Neural crest cell (in vitro differentiated cells): ENCODE measurements around the gene ZBED1. TPM values are rescaled to one million over a fixed set of nuclear protein-coding genes. Genes with fewer than 3 reads are reported as not detected.

Experiments used
- DNase-seq: peaks from one replicate; pipeline ENCODE4 v3.0.0; 2021; ENCODE audit warnings: low read depth, mixed read lengths, low spot score
- H3K27ac Mint-ChIP-seq: one replicate; pipeline ENCODE4 v1.8.0; 2021; ENCODE audit warnings: mild to moderate bottlenecking, mixed read lengths; ENCODE audit not compliant: unreplicated experiment
- H3K27me3 Mint-ChIP-seq: 2 replicates; pipeline ENCODE4 v1.8.0; 2021; ENCODE audit warnings: low read depth, mild to moderate bottlenecking, mixed read lengths
- H3K36me3 Mint-ChIP-seq: 2 replicates; pipeline ENCODE4 v1.8.0; 2021; ENCODE audit warnings: low read depth, mild to moderate bottlenecking, mixed read lengths
- H3K4me1 Mint-ChIP-seq: 2 replicates; pipeline ENCODE4 v1.8.0; 2021; ENCODE audit warnings: mixed read lengths
- H3K4me3 Mint-ChIP-seq: one replicate; pipeline ENCODE4 v1.8.0; 2021; ENCODE audit warnings: mild to moderate bottlenecking, mixed read lengths
- H3K9me3 Mint-ChIP-seq: 2 replicates; pipeline ENCODE4 v1.8.0; 2021; ENCODE audit warnings: mixed read lengths
- CTCF ChIP-seq: fragments of 200-600 bp; sonication (generic); conservative IDR thresholded peaks from 2 replicates; pipeline ENCODE4 v1.5.0; 2021; ENCODE audit warnings: antibody characterized with exemption, mild to moderate bottlenecking
- total RNA-seq: library from RNA; stranded (reverse); gene quantifications from 2 replicates; pipeline ENCODE4 v1.2.1, GENCODE V29; 2021

ZBED1 gene
- total RNA-seq, 1 donor from 2014 or later, result 42.0 TPM

GRCh38 chrX:2492531-2493218 lies 8.1 kb downstream of the ZBED1 start:
- DNase-seq, result no peak
- no peak for TF ChIP-seq CTCF
- Mint-ChIP-seq H3K27me3 (no peaks in the 10 kb centered on the region), H3K27ac (peak overlapping the region; percentile 1), H3K4me1 (peaks cover 14% of the 10 kb centered on the region), H3K4me3 (no peak overlapping the region), H3K36me3 (peaks cover 10% of the 10 kb centered on the region), H3K9me3 (no peaks in the 10 kb centered on the region)

- TF ChIP-seq CTCF, result no peak
- peaks cover 13% of the 10 kb centered on the region for H3K36me3 Mint-ChIP-seq
- H3K27me3 Mint-ChIP-seq, result no peaks in the 10 kb centered on the region
- no peak overlapping the region for H3K27ac Mint-ChIP-seq
- no peaks in the 10 kb centered on the region for H3K9me3 Mint-ChIP-seq
- H3K4me3 Mint-ChIP-seq, result no peak overlapping the region
- no peak for DNase-seq
- peaks cover 11% of the 10 kb centered on the region for H3K4me1 Mint-ChIP-seq
Measured at GRCh38 chrX:2490634-2491033, 10.1 kb downstream of the ZBED1 start.

GRCh38 chrX:2489446-2490445 lies 11.0 kb downstream of the ZBED1 start:
- Mint-ChIP-seq H3K27ac (no peak overlapping the region), H3K4me1 (peaks cover 13% of the 10 kb centered on the region), H3K4me3 (no peak overlapping the region), H3K9me3 (no peaks in the 10 kb centered on the region), H3K27me3 (no peaks in the 10 kb centered on the region), H3K36me3 (peaks cover 13% of the 10 kb centered on the region)
- TF ChIP-seq CTCF, result no peak
- DNase-seq, result no peak

GRCh38 chrX:2488621-2489285 lies 12.0 kb downstream of the ZBED1 start:
- DNase-seq, result no peak

More at GRCh38 chrX:2488621-2489285, 12.0 kb downstream of the ZBED1 start:
- Mint-ChIP-seq H3K27me3 (no peaks in the 10 kb centered on the region), H3K36me3 (peaks cover 15% of the 10 kb centered on the region), H3K27ac (no peak overlapping the region), H3K4me3 (no peak overlapping the region), H3K9me3 (no peaks in the 10 kb centered on the region), H3K4me1 (peaks cover 18% of the 10 kb centered on the region)
- no peak for TF ChIP-seq CTCF
